Gastrocnemius medialis (tissue), 4 donors: ENCODE results near the gene FYN. TPM values are rescaled to one million over a fixed set of nuclear protein-coding genes. Genes with fewer than 3 reads are reported as not detected.

Experiments used
- ATAC-seq, 2 donors: fragments of 150-250 bp; one replicate each; pipeline ENCODE4 v1.9.1; 2016
- DNase-seq, 2 donors: peaks; one replicate each; pipeline ENCODE4 v3.0.0-alpha.2; 2019
- H3K27ac ChIP-seq, 4 donors: fragments of 200-600 bp; sonication (generic); 1 replicate in 1 of 4; 2 replicates in 3 of 4; pipeline ENCODE4 v1.5.1; 2016 to 2018; ENCODE audit warnings: mild to moderate bottlenecking in 2 of 4, moderate library complexity in 1 of 4
- H3K27me3 ChIP-seq, 3 donors: fragments of 200-600 bp; sonication (generic) in 2 of 3; 1 replicate in 1 of 3; 2 replicates in 2 of 3; pipeline versions ENCODE4 v1.5.1 to v1.6.0; 2016 to 2019; ENCODE audit warnings: mild to moderate bottlenecking in 1 of 3, moderate library complexity in 1 of 3
- H3K36me3 ChIP-seq, 2 donors: fragments of 200-600 bp; sonication (generic) in 1 of 2; one replicate each; pipeline ENCODE4 v1.5.1; 2017 to 2018
- H3K4me1 ChIP-seq, 2 donors: fragments of 200-600 bp; sonication (generic) in 1 of 2; one replicate each; pipeline ENCODE4 v1.5.1; 2016 to 2017; ENCODE audit warnings: mild to moderate bottlenecking in 2 of 2
- H3K4me3 ChIP-seq, 4 donors: fragments of 200-600 bp; sonication (generic) in 3 of 4; 1 replicate in 1 of 4; 2 replicates in 3 of 4; pipeline ENCODE4 v1.5.1; 2016 to 2019; ENCODE audit warnings: mild to moderate bottlenecking in 2 of 4
- H3K9me3 ChIP-seq, 3 donors: fragments of 200-600 bp; sonication (generic) in 2 of 3; 1 replicate in 1 of 3; 2 replicates in 2 of 3; pipeline ENCODE4 v1.5.1; 2016 to 2019
- POLR2A ChIP-seq, 2 donors: fragments of 450-650 bp; IDR thresholded peaks; one replicate each; pipeline ENCODE4 v1.6.1; 2017; ENCODE audit warnings: antibody characterized with exemption in 2 of 2, mild to moderate bottlenecking in 2 of 2, moderate library complexity in 2 of 2
- in situ Hi-C, 4 donors: fragments of 200-750 bp; cut with MboI; loops; one replicate each; pipeline versions ENCODE4 v1.15.0 to v1.8.0; 2017; ENCODE audit warnings: low sequenced_read_pairs in 4 of 4
- intact Hi-C: fragments of 100-400 bp; cut with DNase I; formaldehyde crosslinking; loops from one replicate; pipeline ENCODE4 v1.15.1; 2023; ENCODE audit warnings: low total_unique reads
- total RNA-seq, 4 donors: library from RNA; depleted of rRNA; stranded (reverse); fragments of >200 nt; gene quantifications; one replicate each; pipeline versions ENCODE4 v1.1.0 to v1.2.3, GENCODE V29; 2016
- TF ChIP-seq, protein P1 (sequence below), 5 experiments: fragments of 450-650 bp in 3 of 5; fragments of 200-600 bp in 2 of 5; sonication (generic) in 2 of 5; IDR thresholded peaks in 4 of 5; conservative IDR thresholded peaks in 1 of 5; 1 replicate in 4 of 5; 2 replicates in 1 of 5; pipeline ENCODE4 v1.5.1; 2016 to 2019; ENCODE audit warnings: antibody characterized with exemption in 5 of 5, mild to moderate bottlenecking in 3 of 5, moderate library complexity in 3 of 5

The FYN gene
- total RNA-seq, 4 donors from 2014 or later, result 9.2 to 36.8 (median 17.0) TPM

DNA sequence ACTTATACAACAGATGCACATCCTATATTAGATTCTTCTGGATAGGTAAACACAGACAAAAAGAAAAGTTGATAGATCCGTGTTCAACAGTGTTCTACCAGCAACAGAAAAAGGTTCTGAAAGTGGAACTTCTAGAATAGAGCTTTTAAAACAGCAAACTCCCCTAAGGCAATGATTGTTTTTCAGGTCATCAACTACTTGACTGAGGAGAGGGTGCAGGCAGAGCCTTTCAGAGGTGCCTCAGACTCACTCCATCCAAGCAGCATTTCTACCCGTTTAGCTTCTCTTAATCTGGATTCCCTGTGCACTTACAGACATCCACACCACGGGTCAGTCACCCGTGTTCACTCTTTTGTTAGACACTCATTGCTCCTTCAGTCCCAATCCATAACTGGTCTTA, 28.9 kb downstream of the FYN start:
- in situ Hi-C loops (no loop called here), intact Hi-C loops (no loop called here)
- H3K4me1 ChIP-seq, result peaks cover 7 to 16% of the 10 kb centered on the region in 2 donors
- H3K27ac ChIP-seq, result no peak overlapping the region
- TF ChIP-seq, protein P1, sequence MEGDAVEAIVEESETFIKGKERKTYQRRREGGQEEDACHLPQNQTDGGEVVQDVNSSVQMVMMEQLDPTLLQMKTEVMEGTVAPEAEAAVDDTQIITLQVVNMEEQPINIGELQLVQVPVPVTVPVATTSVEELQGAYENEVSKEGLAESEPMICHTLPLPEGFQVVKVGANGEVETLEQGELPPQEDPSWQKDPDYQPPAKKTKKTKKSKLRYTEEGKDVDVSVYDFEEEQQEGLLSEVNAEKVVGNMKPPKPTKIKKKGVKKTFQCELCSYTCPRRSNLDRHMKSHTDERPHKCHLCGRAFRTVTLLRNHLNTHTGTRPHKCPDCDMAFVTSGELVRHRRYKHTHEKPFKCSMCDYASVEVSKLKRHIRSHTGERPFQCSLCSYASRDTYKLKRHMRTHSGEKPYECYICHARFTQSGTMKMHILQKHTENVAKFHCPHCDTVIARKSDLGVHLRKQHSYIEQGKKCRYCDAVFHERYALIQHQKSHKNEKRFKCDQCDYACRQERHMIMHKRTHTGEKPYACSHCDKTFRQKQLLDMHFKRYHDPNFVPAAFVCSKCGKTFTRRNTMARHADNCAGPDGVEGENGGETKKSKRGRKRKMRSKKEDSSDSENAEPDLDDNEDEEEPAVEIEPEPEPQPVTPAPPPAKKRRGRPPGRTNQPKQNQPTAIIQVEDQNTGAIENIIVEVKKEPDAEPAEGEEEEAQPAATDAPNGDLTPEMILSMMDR (IDR thresholded peaks at IDR 0.05 in 4 of 5, conservative IDR thresholded peaks at IDR 0.05 in 1 of 5), result no peak
- no peak for TF ChIP-seq POLR2A (IDR thresholded peaks at IDR 0.05)
- no peak overlapping the region for H3K4me3 ChIP-seq
- no peaks in the 10 kb centered on the region for H3K27me3 ChIP-seq
- ATAC-seq (no peak), DNase-seq (no peak)
- H3K9me3 ChIP-seq, result no peaks in the 10 kb centered on the region
- no peaks in the 10 kb centered on the region for H3K36me3 ChIP-seq

DNA sequence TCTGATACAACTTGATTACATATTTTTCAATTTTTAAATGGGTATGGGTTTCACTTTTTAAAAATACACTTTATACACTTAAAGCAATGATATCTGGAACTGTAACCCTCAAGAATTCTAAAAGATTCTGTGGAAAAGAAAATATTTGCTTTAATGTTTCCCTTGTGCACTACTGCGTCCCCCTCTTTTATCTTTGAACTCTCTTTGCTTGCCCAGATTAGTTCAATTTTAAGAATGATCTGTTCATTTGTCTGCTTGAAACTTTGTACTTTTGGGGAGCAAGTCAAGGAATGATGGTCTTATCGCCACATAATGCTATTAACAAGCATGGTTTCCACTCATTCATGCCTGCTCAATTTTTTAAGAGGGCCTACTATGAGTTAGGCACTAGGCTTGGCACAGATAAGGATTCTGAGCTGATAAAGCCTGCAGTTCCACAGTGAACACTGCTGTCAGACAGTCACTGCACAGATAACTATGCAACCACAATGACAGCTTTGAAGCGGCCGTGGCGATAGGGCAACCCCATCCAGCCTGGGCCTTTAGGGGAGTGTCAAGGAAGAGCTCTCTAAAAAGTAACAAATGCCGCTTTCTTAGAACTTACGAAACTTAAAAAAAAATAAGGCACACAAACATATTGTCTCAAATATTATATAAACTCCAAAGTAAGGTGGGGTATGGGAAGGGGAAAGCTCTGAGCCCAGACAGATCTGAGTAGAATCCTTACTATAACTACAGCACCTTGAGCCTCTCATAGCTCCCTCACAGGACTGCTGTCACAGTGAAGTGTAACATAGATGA, 29.7 kb downstream of the FYN start:
- TF ChIP-seq, protein P1 (IDR thresholded peaks at IDR 0.05 in 4 of 5, conservative IDR thresholded peaks at IDR 0.05 in 1 of 5), result no peak
- no peak for TF ChIP-seq POLR2A (IDR thresholded peaks at IDR 0.05)
- intact Hi-C loops, result no loop called here
- Histone ChIP-seq H3K4me1 (peaks cover 7 to 20% of the 10 kb centered on the region in 2 donors), H3K4me3 (no peak overlapping the region), H3K27ac (no peak overlapping the region), H3K36me3 (no peaks in the 10 kb centered on the region), H3K9me3 (no peaks in the 10 kb centered on the region), H3K27me3 (no peaks in the 10 kb centered on the region)
- no peak for ATAC-seq
- no peak for DNase-seq
- in situ Hi-C loops, result no loop called here

DNA sequence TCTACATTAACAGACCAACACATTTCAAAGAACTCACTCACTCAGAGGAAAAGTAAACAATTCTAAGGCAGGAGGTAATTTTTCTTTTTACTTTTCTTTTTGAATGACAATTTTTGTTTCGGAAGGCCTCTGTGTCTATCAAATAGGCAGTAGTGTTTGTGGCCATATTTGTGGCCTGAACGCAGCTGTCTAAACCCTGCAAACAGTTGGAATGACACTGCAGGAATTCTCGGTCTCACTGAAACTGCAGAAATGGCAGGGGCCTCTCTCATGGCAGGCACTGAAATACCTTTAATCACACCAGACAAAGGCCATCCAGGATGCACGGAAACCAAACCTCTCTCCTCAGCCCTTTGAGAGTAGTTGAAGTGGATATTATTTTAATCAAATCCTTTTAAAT, 30.4 kb downstream of the FYN start:
- Histone ChIP-seq H3K4me1 (peaks cover 7 to 20% of the 10 kb centered on the region in 2 donors), H3K36me3 (no peaks in the 10 kb centered on the region), H3K4me3 (no peak overlapping the region), H3K27me3 (no peaks in the 10 kb centered on the region), H3K27ac (no peak overlapping the region), H3K9me3 (no peaks in the 10 kb centered on the region)
- TF ChIP-seq, protein P1 (IDR thresholded peaks at IDR 0.05 in 4 of 5, conservative IDR thresholded peaks at IDR 0.05 in 1 of 5), result no peak
- TF ChIP-seq POLR2A (IDR thresholded peaks at IDR 0.05), result no peak
- intact Hi-C loops (no loop called here), in situ Hi-C loops (no loop called here)
- ATAC-seq (no peak), DNase-seq (no peak)

DNA sequence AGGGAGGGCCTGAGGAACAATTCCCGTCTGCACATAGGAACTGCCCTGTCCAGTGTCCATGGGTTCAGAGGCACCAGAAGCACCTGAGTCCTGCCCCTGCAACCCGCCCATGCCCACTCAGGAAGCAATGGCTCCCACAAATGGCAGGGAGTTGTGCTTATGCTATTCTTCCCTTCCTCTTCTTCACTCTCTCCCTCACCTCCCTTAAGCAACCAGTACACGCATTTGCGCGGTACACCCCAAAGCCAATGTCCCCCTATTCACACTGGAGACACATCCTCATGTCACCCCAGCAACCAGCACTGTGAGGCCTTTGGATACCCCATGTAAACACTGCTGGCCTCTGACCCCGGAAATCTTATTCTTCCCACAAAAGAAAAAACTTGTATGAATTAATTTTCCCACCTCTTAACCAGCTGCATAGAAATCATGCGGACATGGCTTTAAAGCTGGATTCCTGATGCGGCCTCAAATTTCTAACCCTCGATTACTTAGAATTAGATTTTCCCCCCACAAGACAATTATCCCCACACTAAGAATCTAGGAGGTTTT, 30.9 kb downstream of the FYN start:
- Histone ChIP-seq H3K4me1 (peaks cover 7 to 20% of the 10 kb centered on the region in 2 donors), H3K36me3 (no peaks in the 10 kb centered on the region), H3K4me3 (no peak overlapping the region), H3K27ac (no peak overlapping the region), H3K27me3 (no peaks in the 10 kb centered on the region), H3K9me3 (no peaks in the 10 kb centered on the region)
- in situ Hi-C loops, result no loop called here
- DNase-seq (no peak), ATAC-seq (no peak)
- no peak for TF ChIP-seq POLR2A (IDR thresholded peaks at IDR 0.05)
- TF ChIP-seq, protein P1 (IDR thresholded peaks at IDR 0.05 in 4 of 5, conservative IDR thresholded peaks at IDR 0.05 in 1 of 5), result no peak
- intact Hi-C loops, result no loop called here
